HG02623 (cell line): ENCODE data around the gene OSBPL5.
"Not testable (repeated sequence)": the region's sequence is repeated elsewhere in the genome, so short reads cannot be mapped to it uniquely, and the experiment has no call there.

Experiments
- ATAC-seq: cut with Tn5 transposase; IDR thresholded peaks from one replicate; pipeline ENCODE4 v1.9.1; 2021; ENCODE audit warnings: moderate library complexity; ENCODE audit not compliant: unreplicated experiment

Gene OSBPL5

GRCh38 chr11:3183523-3183922 is 18.4 kb upstream of the OSBPL5 start:
- ATAC-seq: no peak

GRCh38 chr11:3182462-3182852 is 17.3 kb upstream of the OSBPL5 start:
- ATAC-seq: no peak

GRCh38 chr11:3181725-3182461 is 16.8 kb upstream of the OSBPL5 start:
- no peak for ATAC-seq

GRCh38 chr11:3180869-3181268 is 15.8 kb upstream of the OSBPL5 start:
- no peak for ATAC-seq

GRCh38 chr11:3178349-3178748 is 13.2 kb upstream of the OSBPL5 start:
- ATAC-seq: no peak

- no peak for ATAC-seq
Observed at GRCh38 chr11:3177931-3178330, 12.8 kb upstream of the OSBPL5 start.

- ATAC-seq: no peak
Observed at GRCh38 chr11:3176487-3176886, 11.4 kb upstream of the OSBPL5 start.

- ATAC-seq: no peak
Observed at GRCh38 chr11:3175194-3175593, 10.1 kb upstream of the OSBPL5 start.

- no peak for ATAC-seq
Observed at GRCh38 chr11:3174387-3174786, 9.3 kb upstream of the OSBPL5 start.

- no peak for ATAC-seq
Observed at GRCh38 chr11:3173795-3174194, 8.7 kb upstream of the OSBPL5 start.

GRCh38 chr11:3171931-3172560 is 6.9 kb upstream of the OSBPL5 start:
- ATAC-seq: no peak

- ATAC-seq: no peak
Observed at GRCh38 chr11:3170756-3171650, 5.9 kb upstream of the OSBPL5 start.

GRCh38 chr11:3170044-3170755 is 5.1 kb upstream of the OSBPL5 start:
- no peak for ATAC-seq

- ATAC-seq: no peak
Observed at GRCh38 chr11:3169255-3170043, 4.3 kb upstream of the OSBPL5 start.

- not testable (repeated sequence) for ATAC-seq
Observed at GRCh38 chr11:3168742-3169254, 3.7 kb upstream of the OSBPL5 start.

GRCh38 chr11:3167143-3168119 is 2.3 kb upstream of the OSBPL5 start:
- ATAC-seq: no peak

- ATAC-seq: no peak
Observed at GRCh38 chr11:3166268-3167142, 1.4 kb upstream of the OSBPL5 start.

- ATAC-seq: no peak
Observed at GRCh38 chr11:3165916-3166267, 782 bp upstream of the OSBPL5 start.
